Activated naive CD4-positive, alpha-beta T cell treated with Interleukin-2 at 50 U/mL for 16 hours (primary cell): ENCODE measurements around the gene ADRB2.
A peak's percentile ranks its signal among the peaks of the same experiment; 100 is the strongest.

ENCODE experiments used
- DNase-seq: peaks from one replicate; pipeline ENCODE4 v3.0.0-alpha.2; 2020

ADRB2 gene

GRCh38 chr5:148831590-148832565, 5.5 kb downstream of the ADRB2 start:
- DNase-seq = no peak

DNA sequence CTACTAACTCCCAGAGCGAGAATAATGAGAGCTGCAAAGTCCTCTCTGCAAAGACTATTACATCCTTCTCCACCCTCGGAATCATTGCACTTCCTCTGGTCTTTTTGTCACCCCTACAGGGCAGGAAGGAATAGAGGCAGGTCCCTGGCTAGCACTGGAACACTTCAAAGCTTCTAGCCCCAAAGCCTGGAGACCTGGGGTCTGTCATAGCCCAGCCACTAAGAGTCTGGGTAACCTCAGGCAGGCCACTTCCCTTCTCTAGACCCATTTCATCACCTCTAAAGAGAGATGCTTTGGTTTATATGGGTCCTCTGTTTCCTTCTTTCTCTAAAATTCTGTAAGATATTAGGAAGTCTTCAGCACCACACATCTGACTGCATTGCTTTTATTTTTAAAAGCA, 6.7 kb downstream of the ADRB2 start:
- DNase-seq = no peak

GRCh38 chr5:148833925-148834324, 7.5 kb downstream of the ADRB2 start:
- DNase-seq = no peak

DNA sequence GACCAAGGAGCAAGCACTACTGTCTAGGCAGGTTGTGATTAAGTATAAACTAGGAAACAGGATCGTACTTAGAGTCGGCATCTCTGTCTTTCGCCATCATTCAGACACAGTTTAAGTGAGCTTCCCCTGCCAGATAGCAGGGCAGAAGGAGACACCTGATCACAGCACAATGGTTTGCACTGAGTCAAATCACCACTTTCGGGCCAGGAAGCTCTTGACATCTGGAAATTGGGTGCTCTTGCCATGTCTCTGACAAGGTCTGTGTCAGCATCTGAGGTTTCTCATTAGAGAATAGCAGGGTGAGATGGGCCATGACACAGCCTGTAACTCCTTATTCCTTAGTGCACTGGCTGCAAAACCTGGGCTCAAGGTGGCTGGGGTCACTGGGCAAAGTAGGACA, 8.3 kb downstream of the ADRB2 start:
- no peak for DNase-seq

DNA sequence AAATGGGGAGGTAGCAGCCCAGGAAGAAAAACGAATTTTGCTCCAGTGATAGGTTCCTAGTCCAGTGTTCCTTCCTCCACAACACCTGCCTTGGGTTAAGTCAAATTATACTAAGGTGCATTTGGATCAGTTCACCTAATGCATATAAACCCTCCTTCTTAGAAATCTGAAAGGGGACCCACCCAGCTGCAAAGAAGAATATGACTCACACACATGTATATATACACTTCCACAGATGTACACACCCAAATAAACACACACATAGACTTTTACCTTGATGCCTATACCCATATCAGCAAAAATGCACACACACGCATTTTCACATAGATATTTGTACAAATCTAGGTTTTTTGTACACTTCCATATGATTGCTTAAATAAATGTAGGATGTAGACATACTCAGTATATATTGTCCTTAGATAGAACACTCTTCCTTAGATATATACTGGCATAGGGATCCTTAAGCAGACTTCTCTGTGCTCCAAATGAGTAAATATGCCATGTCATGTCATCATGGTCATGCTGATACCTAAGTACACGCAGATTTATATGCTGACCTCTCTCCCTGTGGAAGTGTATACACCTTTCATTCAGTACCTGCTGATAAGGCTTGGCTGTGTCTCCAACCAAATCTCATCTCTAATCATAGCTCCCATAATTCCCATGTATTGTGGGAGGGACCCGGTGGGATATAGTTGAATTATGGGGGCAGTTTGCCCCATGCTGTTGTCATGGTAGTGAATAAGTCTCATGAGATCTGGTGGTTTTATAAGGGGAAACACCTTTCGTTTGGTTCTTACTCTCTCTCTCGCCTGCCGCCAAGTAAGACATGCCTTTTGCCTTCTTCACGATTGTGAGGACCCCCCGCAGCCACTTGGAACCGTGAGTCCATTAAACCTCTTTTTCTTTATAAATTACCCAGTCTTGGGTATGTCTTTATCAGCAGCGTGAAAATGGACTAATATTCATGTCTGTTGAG, 10.2 kb downstream of the ADRB2 start:
- DNase-seq = no peak

DNA sequence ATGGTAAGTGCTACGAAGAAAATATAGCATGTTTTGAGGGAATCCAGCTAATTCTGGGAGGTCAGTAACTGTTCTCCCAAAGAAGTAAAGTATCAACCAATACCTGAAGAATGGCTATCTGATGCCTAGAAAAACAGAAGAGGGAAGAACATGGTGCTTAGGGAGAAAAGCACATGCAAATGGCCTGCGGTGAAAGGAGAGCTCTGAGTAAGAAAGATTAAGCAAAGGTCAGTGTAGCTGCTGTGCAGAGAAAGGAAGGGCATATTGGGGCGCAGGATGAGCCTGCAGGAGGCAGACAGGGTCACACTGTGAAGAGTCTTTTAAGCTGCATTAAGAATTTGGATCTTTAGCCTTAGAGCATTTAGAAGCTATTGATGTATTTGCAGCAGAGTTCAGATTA, 11.0 kb downstream of the ADRB2 start:
- DNase-seq = no peak

DNA sequence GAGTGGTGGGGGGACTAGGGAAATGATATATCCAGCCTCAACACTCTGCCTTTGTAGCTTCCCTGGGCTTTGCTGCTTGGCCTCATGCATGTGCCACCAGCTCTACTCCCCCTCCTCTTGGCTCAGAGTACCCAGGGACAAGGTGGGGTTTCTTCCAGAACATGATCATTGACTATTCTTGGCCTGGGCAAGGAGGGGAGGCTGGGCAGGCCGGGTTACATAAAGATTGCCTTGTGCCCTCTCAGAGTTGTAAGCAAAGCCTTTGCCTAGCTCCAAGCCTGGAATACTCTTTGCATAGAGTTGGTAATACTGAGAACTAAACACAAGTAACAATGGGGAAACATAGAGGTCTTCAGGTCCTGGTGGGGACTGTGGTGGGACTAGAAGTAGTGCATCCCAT, 11.9 kb downstream of the ADRB2 start:
- DNase-seq = no peak

- no peak for DNase-seq
Observed at GRCh38 chr5:148839960-148840359, 13.5 kb downstream of the ADRB2 start.

DNA sequence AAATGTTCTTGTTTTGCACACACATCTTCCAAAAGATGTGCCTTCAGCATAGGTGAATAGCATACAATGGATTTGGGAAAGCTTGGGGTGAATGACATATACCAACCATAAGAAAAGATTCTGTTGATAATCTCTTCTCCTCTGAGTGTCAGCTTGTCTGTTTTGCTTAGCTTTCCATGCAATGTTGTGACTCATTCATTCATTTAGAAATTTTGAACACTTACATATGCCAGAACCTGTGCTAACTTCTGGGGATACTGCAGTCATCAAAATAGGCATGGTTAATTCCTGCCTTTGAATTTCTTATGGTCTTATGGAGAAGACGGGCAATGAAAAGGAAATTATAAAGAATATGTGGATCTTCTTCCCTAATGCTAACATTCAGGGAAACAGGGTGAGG, 14.1 kb downstream of the ADRB2 start:
- no peak for DNase-seq

DNA sequence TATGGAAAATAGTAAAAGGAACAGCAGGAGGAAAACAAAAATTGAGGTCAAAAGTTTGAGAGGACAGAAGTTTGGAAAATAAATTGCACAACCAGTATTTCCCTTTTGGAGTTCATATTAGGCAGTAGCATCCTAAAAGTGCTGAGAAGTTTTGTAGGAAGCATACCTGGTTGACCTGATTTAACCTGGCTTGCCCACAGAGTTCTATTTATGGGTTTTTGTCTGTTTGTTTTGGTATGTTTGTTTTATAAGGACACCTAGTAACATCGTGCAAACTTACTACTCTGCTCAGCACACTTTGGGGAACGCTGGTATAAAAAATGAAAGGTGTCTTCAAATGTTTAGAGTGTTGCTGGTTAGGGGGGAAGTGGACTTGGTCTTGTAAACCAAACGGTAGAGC, 15.1 kb downstream of the ADRB2 start:
- no peak for DNase-seq

DNA sequence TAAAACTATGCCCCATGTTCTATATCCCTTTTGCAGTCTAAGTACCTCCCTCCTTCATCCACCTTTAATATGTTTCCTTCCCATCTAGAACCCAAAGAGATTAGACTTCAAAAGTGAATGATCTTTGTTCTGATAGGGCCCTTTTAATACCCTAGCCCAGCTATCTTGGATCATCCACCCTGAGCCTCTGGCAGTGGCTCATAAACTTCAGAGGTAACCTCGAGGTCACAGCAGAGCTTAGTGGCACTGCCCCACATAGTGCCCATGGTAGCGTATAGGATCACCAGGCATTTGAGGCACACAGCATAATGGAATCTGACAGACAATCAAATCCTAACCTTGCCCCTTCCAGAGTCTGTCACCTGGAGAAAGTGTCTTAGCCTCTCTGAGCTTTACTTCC, 15.8 kb downstream of the ADRB2 start:
- DNase-seq = no peak

GRCh38 chr5:148843510-148844318, 17.3 kb downstream of the ADRB2 start:
- no peak for DNase-seq

DNA sequence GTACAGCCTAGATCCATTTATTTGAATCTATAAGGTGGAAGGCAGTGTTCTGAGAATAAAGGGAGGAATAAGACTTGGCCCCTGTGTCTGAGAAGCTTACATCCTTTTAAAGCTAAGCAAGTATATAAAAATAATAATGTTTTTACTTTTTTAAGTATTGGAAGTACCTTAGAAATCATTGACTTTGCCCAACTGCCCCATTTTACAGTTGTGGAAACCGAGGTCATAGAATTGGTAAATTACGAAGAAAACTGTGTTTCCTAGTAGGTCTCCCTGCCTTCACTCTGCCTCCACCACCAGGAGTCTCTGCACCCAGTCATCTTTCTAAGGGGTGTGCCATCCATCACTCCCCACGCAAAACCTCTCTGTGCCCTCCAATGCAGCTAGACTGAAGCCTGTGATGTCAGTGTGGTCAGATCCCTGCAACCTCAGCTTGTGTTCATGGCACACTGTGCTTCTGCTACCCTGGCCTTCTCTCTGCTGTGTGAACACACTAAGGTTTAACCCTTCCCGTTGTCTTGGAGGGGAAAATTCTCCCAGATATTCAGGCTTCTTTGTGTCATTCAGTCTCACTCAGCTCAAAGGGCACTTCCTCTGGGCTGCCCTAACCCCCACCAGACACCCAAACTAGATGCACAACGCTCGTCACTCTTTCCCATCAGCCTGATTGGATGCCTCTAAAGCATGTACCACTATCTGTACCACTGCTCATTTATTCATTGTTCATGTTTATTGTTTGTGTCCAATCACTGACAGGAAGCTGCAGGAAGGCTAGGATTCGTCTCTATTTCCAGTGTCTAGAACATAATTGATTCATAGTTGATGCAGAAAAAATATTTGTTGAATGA, 18.2 kb downstream of the ADRB2 start:
- DNase-seq = peak; percentile 38

DNA sequence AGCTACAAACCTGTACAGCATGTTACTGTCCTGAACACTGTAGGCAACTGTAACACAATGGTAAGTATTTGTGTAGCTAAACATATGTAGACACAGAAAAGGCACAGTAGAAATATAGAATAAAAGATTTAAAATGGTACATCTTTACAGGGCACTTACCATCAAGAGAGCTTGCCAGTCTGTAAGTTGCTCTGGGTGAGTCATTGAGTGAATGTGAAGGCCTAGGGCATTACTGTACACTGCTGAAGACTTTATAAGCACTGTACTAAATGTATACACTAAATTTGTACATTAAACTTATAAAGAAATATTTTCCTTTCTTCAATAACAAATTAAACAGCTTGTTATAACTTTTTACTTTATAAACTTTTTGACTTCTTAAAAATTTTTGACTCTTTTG, 20.5 kb downstream of the ADRB2 start:
- no peak for DNase-seq

DNA sequence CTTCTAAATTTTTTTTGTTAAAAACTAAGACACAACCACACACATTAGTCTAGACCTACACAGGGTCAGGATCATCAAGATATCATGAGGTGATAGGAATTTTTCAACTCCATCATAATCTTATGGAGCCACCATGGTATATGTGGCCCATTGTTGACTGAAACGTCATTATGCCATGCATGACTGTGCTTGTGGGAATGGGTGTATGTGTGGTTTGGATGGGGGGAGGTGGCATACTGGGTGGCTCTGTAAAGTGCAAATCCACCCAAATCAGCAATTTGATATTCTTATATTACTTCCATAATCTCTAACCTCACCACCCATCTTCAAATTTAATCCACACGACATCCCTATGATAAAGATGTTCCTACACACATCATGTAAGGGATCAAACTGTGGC, 21.0 kb downstream of the ADRB2 start:
- DNase-seq = no peak

DNA sequence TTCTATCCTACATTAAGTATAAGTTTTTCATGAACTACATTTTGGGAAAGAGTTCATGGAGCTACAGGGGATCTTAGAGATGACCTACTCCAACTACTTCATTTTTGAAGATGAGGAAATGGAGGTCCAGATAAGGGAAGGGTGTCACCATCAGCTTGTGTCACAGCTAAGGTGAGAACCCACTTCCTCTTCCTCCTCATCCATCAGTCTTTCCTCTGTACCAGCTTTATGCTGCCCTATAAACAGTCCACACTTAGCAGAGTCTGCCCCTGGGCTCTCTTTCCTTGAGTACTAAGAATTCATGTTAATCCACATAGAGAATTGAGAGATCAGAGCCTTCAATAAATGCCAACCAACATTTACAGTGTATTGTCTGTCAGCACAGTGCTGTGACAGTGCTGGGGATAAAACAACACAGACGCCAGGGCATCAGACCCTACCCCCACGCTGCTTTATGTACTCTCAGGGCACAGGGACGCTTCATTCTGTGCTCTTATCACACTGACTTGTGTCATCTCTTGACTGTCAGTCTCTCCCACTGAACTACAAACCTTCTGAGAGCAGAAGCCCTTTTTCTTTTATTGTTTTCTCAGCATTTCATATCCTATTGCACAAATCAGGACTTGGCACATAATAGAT, 22.1 kb downstream of the ADRB2 start:
- no peak for DNase-seq

GRCh38 chr5:148849461-148849860, 23.1 kb downstream of the ADRB2 start:
- peak; percentile 14 for DNase-seq

DNA sequence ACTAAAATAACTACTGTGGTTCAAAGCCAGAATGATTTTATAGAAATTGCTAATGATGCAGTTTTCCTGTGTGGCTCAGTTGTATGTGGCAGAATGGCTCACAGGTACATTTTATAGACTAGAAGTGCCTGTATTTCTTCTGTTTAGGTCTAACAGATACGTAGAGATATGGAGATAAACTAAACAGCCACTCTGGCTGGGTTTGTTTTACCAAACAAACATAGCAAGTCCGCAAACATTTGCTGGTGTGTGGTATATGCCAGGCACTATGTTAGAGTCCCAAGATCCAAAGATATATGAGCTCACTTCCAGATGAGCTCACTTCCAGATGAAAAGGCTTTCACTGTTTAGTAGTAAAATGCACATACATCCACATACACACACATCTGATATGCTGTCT, 24.4 kb downstream of the ADRB2 start:
- no peak for DNase-seq

- no peak for DNase-seq
Observed at GRCh38 chr5:148853868-148854267, 27.5 kb downstream of the ADRB2 start.

- no peak for DNase-seq
Observed at GRCh38 chr5:148855249-148856008, 29.0 kb downstream of the ADRB2 start.

DNA sequence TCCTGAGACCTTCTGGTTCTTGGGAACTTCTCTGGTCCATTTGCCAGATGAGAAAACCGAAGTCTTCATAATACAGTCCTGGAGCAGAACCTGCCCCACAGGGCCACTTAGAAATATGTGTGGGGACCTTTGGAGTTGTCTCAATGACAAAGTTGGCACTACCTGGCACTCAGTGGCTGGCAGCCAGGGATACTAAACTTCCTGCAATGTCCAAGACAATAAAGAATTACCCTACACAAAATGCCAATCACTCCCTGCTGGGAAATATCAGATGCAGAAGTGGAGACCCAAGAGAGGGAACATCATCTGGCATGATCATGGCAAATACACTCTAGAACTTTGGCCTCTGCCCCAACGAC, 29.6 kb downstream of the ADRB2 start:
- DNase-seq = no peak
